AG09319 (cell line): Measurements from ENCODE around the gene SUPT20H.

Experiments
- DNase-seq: peaks from one replicate; pipeline ENCODE4 v3.0.0-alpha.2; 2010; ENCODE audit warnings: low read depth; ENCODE audit errors: extremely low read depth
- TF ChIP-seq, protein P1 (sequence below): IDR thresholded peaks from 2 replicates; pipeline ENCODE4 v1.5.1; 2011; ENCODE audit warnings: low read depth, mild to moderate bottlenecking, inconsistent platforms, low read length, moderate library complexity

Gene SUPT20H

DNA sequence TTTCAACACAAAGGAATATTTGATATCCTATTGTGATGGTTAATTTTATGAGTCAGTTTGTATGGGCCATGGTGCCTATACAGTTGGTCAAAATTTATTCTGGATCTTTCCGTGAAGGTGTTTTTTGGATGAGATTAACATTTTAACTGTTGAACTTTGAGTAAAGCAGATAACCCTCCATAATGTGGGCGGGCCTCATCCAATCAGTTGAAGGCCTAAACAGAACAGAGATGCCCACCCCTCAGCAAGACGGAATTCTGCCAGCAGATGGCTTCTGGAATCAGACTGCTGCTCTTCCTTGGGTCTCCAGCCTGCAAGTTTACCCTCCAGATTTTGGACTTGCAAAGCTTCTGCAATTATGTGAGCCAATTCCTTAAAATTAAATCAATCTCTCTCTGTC lies 30.0 kb upstream of the SUPT20H start:
- TF ChIP-seq, protein P1, sequence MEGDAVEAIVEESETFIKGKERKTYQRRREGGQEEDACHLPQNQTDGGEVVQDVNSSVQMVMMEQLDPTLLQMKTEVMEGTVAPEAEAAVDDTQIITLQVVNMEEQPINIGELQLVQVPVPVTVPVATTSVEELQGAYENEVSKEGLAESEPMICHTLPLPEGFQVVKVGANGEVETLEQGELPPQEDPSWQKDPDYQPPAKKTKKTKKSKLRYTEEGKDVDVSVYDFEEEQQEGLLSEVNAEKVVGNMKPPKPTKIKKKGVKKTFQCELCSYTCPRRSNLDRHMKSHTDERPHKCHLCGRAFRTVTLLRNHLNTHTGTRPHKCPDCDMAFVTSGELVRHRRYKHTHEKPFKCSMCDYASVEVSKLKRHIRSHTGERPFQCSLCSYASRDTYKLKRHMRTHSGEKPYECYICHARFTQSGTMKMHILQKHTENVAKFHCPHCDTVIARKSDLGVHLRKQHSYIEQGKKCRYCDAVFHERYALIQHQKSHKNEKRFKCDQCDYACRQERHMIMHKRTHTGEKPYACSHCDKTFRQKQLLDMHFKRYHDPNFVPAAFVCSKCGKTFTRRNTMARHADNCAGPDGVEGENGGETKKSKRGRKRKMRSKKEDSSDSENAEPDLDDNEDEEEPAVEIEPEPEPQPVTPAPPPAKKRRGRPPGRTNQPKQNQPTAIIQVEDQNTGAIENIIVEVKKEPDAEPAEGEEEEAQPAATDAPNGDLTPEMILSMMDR = no peak
- DNase-seq = no peak

DNA sequence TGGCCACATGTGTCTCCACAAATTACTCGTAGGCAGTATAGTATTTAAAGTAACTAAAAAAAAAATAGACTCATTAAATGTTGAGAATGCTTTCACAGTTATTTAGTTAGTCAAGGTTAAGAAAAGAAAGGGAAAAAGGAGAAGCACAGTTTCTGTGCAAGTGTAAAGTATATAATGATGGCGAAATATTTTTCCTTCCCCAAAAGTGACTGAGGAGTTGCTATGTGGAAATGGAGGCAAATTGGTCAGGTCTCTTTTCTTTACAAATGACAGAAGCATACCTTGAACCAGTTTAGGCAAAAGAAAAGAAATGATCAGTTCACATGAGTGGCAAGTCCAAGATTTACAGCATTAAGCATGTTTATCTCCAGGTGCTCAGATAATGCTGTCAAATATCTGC lies 28.0 kb upstream of the SUPT20H start:
- TF ChIP-seq, protein P1 = no peak
- DNase-seq = no peak

DNA sequence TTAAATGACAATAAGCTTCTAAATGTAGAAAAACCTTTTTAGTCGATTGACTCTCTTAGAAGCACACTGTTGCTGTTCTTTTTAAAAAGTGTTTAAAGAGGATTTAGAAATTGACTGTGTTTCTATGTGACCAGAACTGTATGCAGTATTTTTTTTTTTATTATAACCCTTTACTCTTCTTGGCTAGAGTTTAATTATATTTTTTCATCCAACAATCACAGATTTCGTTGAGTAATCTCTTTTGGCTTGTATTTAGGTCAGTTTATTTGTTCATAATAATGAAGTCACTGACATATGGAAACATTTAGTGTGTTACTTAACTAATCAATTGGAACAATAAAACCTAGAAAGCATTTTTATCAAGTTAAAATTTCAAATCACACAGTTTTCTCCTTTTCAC lies 26.1 kb upstream of the SUPT20H start:
- DNase-seq = no peak
- TF ChIP-seq, protein P1 = no peak

DNA sequence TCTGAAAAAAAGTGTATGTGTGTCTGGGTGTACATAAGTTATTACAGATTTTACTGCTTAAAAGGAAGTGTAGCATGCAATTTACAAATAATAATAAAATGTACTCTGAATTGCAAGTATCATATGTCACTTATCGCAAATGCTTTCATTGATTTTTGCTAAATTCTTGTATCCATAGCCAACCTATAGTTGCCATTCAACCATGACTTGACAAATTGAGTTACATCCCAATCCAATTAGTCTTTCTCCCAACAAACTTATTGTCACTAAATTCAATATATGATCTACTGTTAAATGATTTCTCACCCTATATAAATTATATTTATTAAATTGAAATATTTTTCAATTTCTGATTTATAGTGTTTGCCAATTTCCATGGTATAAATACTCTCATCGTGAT lies 17.3 kb upstream of the SUPT20H start:
- no peak for DNase-seq

DNA sequence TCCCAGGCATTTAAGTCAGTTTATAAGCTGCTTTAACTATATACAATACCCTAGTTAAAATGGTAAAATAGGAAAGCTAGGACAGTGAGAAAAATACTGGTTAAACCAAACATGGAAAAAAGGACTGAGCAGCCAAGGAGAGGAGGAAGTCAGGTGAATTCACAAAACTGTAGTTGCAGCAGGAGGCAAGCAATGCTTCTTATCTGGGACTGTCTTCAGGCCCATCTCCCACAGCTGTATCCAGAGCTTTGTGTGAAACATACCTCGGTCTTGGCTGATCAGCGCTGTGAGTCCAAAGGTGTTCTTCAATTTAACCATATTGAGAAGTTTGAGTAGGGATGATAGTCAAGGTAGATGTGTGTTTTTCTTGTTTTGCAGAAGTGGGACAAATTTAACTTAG lies 15.7 kb upstream of the SUPT20H start:
- TF ChIP-seq, protein P1 = no peak
- no peak for DNase-seq

More for the DNA sequence above, 17.3 kb upstream of the SUPT20H start:
- TF ChIP-seq, protein P1 = no peak

DNA sequence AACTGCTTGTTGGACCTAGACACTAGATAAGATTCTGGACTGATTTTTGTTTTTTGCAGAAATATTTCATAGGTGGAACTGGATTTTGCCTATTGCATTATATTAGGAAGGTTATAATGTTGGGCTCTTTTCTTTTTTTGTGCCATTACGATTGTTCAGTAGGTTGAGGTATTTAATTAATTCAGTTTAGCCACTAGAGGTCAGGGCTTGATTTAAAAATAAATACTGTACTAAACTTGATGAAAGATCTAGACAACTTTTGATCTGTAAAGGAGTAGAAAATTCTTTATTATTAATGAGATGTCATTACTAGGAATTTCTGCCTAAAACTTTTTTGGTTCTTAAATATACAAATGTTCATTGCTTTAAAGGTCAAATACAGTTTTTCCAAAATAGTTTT lies 15.2 kb upstream of the SUPT20H start:
- TF ChIP-seq, protein P1 = peak; percentile 21
- no peak for DNase-seq

DNA sequence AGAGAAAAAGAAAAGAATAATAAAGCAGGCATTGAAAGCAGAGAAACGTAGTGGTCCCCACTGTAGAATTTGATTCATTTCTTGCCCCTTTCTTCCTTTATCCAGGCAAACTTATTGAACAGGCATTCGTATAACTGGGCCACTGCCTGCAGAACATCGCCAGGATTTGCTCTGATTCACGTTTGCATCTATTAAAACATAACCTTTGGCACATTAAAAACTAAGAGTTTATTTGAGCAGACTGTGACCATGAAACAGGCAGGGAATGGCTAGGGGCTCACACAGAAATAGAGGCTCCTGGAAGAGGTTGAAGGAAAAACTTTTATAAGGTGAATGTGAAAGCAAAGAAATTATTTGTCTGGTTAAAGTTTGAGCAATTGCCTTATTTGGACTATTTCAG lies 12.5 kb upstream of the SUPT20H start:
- no peak for DNase-seq
- TF ChIP-seq, protein P1 = no peak
